B cell (primary cell): Measurements from ENCODE around the gene DKC1.

Experiments used
- EZH2 ChIP-seq: IDR thresholded peaks from 2 replicates; pipeline ENCODE4 v1.6.1; 2012; ENCODE audit warnings: borderline replicate concordance, low read depth, mild to moderate bottlenecking, moderate library complexity, low read length; ENCODE audit not compliant: insufficient read depth, poor library complexity, severe bottlenecking
- TF ChIP-seq, protein P1 (sequence below): fragments of 200-600 bp; IDR thresholded peaks from one replicate; pipeline ENCODE4 v1.8.0; 2022; ENCODE audit warnings: antibody characterized with exemption, mild to moderate bottlenecking

DNA sequence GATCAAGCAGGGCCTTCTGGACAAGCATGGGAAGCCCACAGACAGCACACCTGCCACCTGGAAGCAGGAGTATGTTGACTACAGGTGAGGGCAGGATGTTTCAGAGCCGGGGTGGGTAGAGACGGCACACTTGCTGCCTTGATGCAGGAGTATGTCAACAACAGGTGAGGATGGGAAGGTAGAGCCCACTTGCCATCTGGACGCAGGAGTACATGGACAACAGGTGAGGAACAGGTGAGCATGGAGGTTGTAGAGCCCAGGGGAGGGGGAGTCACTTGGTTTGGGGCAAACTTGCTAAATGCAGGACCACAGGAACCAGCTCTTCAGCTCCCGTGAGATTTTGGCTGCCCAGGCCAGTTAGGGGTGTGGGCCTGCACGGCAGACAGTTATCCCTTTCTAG is 12.0 kb downstream of the DKC1 start:
- TF ChIP-seq, protein P1, sequence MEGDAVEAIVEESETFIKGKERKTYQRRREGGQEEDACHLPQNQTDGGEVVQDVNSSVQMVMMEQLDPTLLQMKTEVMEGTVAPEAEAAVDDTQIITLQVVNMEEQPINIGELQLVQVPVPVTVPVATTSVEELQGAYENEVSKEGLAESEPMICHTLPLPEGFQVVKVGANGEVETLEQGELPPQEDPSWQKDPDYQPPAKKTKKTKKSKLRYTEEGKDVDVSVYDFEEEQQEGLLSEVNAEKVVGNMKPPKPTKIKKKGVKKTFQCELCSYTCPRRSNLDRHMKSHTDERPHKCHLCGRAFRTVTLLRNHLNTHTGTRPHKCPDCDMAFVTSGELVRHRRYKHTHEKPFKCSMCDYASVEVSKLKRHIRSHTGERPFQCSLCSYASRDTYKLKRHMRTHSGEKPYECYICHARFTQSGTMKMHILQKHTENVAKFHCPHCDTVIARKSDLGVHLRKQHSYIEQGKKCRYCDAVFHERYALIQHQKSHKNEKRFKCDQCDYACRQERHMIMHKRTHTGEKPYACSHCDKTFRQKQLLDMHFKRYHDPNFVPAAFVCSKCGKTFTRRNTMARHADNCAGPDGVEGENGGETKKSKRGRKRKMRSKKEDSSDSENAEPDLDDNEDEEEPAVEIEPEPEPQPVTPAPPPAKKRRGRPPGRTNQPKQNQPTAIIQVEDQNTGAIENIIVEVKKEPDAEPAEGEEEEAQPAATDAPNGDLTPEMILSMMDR: no peak
- TF ChIP-seq EZH2: no peak
